LNCAP (cell line): Measurements from ENCODE around the gene KCNE5.

ENCODE experiments used
- CTCF ChIP-seq: fragments of 450-650 bp; IDR thresholded peaks from 2 replicates; pipeline ENCODE4 v1.5.1; 2017; ENCODE audit warnings: mild to moderate bottlenecking

KCNE5 gene

GRCh38 chrX:109654516-109655109 lies 29.6 kb upstream of the KCNE5 start:
- TF ChIP-seq CTCF: no peak

DNA sequence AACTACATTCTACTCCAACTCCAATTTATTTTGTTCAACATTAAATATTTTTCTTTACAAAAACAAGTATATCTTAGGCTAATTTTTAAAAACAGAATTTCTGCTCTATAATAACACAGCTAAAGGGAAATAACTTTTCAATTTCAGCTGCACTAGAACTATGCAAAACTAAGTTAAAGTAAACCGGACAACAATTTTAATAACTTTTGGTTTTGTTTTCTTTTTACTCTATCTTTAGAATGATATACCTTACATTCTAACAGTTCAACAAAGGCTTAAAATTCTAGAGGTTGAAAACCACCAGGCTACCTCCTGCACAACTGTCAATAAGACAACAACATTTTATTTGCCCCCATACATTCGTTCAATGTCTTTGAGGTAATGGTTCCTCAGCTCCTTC lies 18.7 kb upstream of the KCNE5 start:
- no peak for TF ChIP-seq CTCF

DNA sequence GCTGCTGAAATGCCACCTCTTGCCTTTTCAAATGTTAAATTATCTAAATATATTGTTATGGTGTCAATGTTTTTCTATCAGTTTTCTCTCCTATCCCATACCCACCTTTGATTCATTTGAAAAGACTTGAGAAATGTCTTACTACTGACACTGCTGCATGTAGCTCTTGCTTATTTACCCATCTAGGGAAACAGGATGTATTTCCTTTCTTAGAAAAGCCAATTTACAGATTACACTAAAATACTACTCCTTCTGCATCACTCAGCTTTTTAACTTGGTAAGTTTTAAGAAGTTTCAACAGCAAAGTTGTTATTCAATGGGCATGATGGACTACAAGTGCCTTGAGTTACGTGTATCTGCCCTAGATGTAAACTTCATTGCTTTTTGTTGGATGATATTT lies 13.2 kb upstream of the KCNE5 start:
- TF ChIP-seq CTCF: no peak

GRCh38 chrX:109635146-109635545 lies 10.2 kb upstream of the KCNE5 start:
- peak; percentile 56 for TF ChIP-seq CTCF

DNA sequence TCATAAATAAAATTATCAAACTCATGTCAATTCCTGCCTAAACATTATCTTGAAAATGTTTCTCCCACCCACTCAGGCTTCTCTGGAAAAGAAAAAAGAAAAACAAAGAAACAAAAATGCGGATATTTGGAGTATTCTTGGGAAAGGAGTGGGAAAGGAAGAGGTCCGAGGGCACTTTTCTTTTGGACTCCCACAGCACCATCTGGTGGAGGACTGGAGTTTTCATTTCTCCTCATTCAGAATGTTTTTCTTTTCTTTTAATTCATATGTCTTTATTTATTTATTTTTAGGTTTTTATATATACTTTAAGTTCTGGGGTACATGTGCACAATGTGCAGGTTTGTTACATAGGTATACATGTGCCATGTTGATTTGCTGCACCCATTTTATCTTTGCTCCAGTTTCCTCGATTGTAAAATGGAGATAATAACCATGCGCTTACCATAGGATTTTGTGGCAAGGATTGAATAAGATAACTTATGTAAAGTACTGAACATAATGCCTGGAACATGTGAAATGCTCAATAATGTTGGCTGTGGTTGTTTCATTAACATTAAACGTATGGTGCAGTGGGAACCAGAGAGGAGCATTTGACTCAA lies 8.0 kb upstream of the KCNE5 start:
- peak; percentile 43; the same call in 1 of the 2 replicates for TF ChIP-seq CTCF

GRCh38 chrX:109629310-109629709 lies 4.3 kb upstream of the KCNE5 start:
- no peak for TF ChIP-seq CTCF

- TF ChIP-seq CTCF: no peak
These were observed 1.7 kb upstream of the KCNE5 start for GRCh38 chrX:109626637-109627036.

- TF ChIP-seq CTCF: no peak
These were observed 975 bp downstream of the KCNE5 start for GRCh38 chrX:109623997-109624396.
